Colonic mucosa (tissue), 4 donors: ENCODE measurements around the gene NCAPD3. TPM values are rescaled to one million over a fixed set of nuclear protein-coding genes. Genes with fewer than 3 reads are reported as not detected.

Experiments
- DNase-seq: peaks from one replicate; pipeline ENCODE4 v3.0.0-alpha.2; 2020
- H3K27ac ChIP-seq: fragments of 200-600 bp; one replicate; pipeline ENCODE4 v1.8.0; 2021
- H3K27me3 ChIP-seq: fragments of 200-600 bp; one replicate; pipeline ENCODE4 v1.8.0; 2021
- H3K36me3 ChIP-seq: fragments of 200-600 bp; one replicate; pipeline ENCODE4 v1.8.0; 2021
- H3K4me1 ChIP-seq: fragments of 200-600 bp; one replicate; pipeline ENCODE4 v1.8.0; 2021; ENCODE audit warnings: mild to moderate bottlenecking
- H3K4me3 ChIP-seq: fragments of 200-600 bp; one replicate; pipeline ENCODE4 v1.8.0; 2021
- H3K9ac ChIP-seq, 2 donors: one replicate each; pipeline ENCODE4 v1.7.0; 2013; ENCODE audit warnings: control low read depth in 2 of 2, low read depth in 2 of 2, low read length in 2 of 2
- H3K9me3 ChIP-seq: fragments of 200-600 bp; one replicate; pipeline ENCODE4 v1.8.0; 2021
- intact Hi-C: fragments of 100-400 bp; cut with DNase I; formaldehyde crosslinking; loops from one replicate; pipeline ENCODE4 v1.14.1; 2022
- total RNA-seq, 2 donors: library from RNA; stranded (reverse); fragmentation: NEBNext Ultra II Directional in 1 of 2; extraction: Animal tissue kit (Norgen Biotek cat#: 25700) in 1 of 2; gene quantifications; one replicate each; pipeline ENCODE4 v1.2.1, GENCODE V29; 2021
- TF ChIP-seq, protein P1 (sequence below): fragments of 200-600 bp; IDR thresholded peaks from one replicate; pipeline ENCODE4 v1.8.0; 2022; ENCODE audit warnings: antibody characterized with exemption, mild to moderate bottlenecking
- donor health status: healthy.
- donor health status: DM: no; HTN: no; CAD: no.
- donor health status: DM: no; HTN: no; CAD: no.

Gene NCAPD3
- total RNA-seq, 2 donors from 2014 or later: 12.9 to 45.0 TPM

DNA sequence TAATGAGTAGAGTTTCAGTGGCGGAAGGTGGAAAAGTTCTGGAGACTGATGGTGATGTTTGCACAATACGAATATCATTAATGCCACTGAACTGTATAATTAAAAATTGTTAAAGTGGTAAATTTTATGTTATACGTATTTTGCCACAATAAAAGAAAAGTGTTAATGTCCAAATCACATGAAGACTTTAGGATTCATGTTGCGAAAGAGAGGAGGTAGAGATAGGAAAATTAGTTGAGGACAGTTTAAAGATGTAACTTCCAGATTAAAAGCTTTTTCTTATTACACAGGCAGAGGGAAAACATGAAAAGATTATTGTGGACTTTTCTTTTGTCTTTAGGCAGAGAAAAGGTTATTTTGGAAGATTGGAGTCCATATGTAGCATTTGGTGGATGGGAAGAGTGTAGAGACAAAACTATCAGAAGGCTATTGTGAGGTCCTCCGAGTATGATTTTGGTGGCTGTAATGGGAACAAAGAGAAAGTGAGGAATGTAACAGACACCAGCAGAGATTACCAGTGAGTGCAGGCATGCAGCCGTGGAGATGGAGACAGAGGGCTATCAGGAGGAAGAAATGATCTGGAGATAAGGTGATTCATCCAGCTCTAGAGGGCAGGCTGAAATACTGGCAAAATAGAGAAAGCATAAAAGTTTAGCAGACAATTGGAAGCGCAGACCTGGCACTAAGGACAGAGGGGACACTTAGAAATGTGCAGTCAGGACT is 13.2 kb upstream of the NCAPD3 start:
- intact Hi-C loops: no loop called here

DNA sequence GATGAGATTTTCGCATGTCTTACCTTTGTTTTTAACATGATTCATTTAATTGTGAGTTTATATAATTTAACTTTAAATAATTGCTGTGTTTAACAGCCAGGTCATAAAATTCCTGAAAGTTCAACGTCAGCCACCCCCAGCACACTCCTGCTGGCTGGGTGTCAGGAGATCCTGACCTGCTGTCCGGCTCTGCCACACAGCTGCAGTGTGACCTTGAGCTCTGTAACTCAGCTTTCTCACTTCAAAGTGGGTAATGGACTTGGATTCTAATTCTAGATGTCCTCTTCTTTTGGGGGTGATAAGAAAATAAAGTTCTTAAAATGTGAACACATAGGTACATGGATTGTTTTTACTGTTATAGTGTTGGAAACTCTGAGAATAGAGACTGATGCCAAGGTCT is 11.6 kb upstream of the NCAPD3 start:
- intact Hi-C loops: no loop called here
- TF ChIP-seq, protein P1, sequence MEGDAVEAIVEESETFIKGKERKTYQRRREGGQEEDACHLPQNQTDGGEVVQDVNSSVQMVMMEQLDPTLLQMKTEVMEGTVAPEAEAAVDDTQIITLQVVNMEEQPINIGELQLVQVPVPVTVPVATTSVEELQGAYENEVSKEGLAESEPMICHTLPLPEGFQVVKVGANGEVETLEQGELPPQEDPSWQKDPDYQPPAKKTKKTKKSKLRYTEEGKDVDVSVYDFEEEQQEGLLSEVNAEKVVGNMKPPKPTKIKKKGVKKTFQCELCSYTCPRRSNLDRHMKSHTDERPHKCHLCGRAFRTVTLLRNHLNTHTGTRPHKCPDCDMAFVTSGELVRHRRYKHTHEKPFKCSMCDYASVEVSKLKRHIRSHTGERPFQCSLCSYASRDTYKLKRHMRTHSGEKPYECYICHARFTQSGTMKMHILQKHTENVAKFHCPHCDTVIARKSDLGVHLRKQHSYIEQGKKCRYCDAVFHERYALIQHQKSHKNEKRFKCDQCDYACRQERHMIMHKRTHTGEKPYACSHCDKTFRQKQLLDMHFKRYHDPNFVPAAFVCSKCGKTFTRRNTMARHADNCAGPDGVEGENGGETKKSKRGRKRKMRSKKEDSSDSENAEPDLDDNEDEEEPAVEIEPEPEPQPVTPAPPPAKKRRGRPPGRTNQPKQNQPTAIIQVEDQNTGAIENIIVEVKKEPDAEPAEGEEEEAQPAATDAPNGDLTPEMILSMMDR: no peak
- Histone ChIP-seq H3K36me3 (no peaks in the 10 kb centered on the region), H3K27ac (no peak overlapping the region), H3K4me1 (no peaks in the 10 kb centered on the region), H3K4me3 (no peak overlapping the region), H3K9me3 (no peaks in the 10 kb centered on the region), H3K27me3 (no peaks in the 10 kb centered on the region), H3K9ac (no peak overlapping the region)
- no peak for DNase-seq

More for the DNA sequence above, 13.2 kb upstream of the NCAPD3 start:
- TF ChIP-seq, protein P1: no peak
- no peak overlapping the region for H3K4me3 ChIP-seq
- no peak overlapping the region for H3K9ac ChIP-seq
- no peak for DNase-seq
- no peaks in the 10 kb centered on the region for H3K9me3 ChIP-seq
- H3K27me3 ChIP-seq: no peaks in the 10 kb centered on the region
- no peaks in the 10 kb centered on the region for H3K36me3 ChIP-seq
- no peak overlapping the region for H3K27ac ChIP-seq
- no peaks in the 10 kb centered on the region for H3K4me1 ChIP-seq

DNA sequence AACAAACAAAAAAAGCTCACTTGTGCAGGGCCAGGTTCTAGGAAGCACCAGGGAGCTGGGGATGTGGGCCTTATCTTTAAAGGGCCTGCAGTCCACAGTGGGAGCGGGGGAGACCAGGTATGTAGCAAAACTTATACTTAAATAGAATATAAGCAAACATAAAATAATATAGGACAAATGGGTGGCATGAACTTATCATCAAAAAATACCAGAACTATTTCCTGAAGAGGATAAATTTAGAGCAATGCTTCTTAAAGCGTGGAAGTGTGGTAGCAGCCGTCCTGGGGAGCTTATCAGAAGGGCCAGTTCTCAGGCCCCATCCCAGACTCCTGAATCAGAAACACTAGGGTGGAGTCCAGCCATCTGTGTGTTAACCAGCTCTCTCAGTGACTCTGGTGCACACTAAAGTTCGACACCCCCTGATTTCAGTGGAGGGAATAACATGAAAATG is 10.0 kb upstream of the NCAPD3 start:
- DNase-seq: no peak
- TF ChIP-seq, protein P1: no peak
- H3K4me1 ChIP-seq: no peaks in the 10 kb centered on the region

DNA sequence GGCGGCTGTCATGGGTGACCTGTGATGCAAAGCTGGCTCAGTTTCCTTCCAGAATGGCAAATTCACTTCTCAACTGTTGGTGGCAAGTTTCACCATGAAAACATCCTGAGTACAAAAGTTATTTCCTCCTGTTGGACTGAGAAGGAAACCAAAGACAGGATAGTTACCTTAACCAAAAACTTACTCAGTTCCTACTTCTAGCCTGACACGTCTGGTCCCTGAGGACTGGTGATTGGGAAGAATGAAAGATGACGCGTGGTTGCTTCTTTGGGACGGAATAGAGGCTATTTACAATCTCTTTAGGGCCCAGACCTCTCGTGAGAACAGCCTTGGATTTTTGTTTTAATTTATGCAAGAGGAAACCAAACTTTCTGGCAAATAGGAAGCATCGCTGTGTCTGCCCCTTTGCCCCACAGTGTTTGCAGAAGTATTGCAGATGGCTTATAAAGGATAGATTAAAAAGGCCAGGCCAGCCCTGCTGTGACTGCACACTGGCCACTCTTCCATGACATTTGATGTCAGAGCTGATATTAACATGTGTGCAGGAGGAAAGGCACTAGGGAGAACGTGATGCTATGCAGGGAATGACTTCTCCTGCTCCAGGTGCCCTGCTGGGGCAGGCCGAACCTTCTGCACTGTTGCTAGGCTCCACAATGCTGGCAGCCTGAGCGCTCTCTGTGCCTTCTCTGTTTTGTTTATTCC is 8.3 kb upstream of the NCAPD3 start:
- H3K9ac ChIP-seq: no peak overlapping the region
- H3K9me3 ChIP-seq: no peaks in the 10 kb centered on the region
- H3K4me1 ChIP-seq: no peaks in the 10 kb centered on the region
- H3K27me3 ChIP-seq: no peaks in the 10 kb centered on the region
- TF ChIP-seq, protein P1: no peak
- intact Hi-C loops: no loop called here
- no peaks in the 10 kb centered on the region for H3K36me3 ChIP-seq
- DNase-seq: no peak
- no peak overlapping the region for H3K4me3 ChIP-seq
- H3K27ac ChIP-seq: no peak overlapping the region

More for the DNA sequence above, 10.0 kb upstream of the NCAPD3 start:
- H3K4me3 ChIP-seq: no peak overlapping the region
- no peak overlapping the region for H3K9ac ChIP-seq
- H3K27me3 ChIP-seq: no peaks in the 10 kb centered on the region
- no peaks in the 10 kb centered on the region for H3K36me3 ChIP-seq
- intact Hi-C loops: no loop called here
- H3K27ac ChIP-seq: no peak overlapping the region
- no peaks in the 10 kb centered on the region for H3K9me3 ChIP-seq

DNA sequence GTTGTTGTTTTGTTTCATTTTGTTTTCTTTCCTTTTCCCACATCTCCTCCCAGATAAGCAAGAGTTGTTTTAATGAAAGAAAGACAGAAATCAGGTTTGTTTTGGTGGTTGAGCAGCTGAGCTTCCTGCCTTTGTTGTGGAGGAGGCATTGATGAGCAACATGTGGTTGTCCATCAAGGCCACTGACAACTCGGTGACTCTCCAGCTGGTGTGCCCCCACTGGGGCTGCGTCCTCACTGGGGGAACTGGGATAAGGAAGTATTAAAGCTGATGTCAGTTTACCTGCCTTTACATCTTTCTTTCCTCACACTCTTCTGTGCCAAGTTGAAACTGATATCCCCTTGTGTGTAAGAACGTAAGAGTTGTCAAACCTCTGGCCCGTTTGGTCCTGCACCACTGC is 6.6 kb upstream of the NCAPD3 start:
- H3K9ac ChIP-seq: no peak overlapping the region
- no peaks in the 10 kb centered on the region for H3K27me3 ChIP-seq
- TF ChIP-seq, protein P1: no peak
- intact Hi-C loops: no loop called here
- DNase-seq: no peak
- no peak overlapping the region for H3K27ac ChIP-seq
- no peaks in the 10 kb centered on the region for H3K36me3 ChIP-seq
- H3K9me3 ChIP-seq: no peaks in the 10 kb centered on the region
- no peak overlapping the region for H3K4me3 ChIP-seq
- H3K4me1 ChIP-seq: peaks cover 7% of the 10 kb centered on the region
